MM.1S (cell line): ENCODE results near the gene BMERB1.

ENCODE experiments used
- EZH2 ChIP-seq: fragments of 300-600 bp; sonication (generic); optimal IDR thresholded peaks from 2 replicates; pipeline ENCODE3; 2017; ENCODE audit warnings: low read depth, mild to moderate bottlenecking, antibody characterized with exemption, low read length, mixed read lengths
- TF ChIP-seq, protein P1 (sequence below): fragments of 300-600 bp; sonication (generic); IDR thresholded peaks from 2 replicates; pipeline ENCODE4 v1.5.1; 2016; ENCODE audit warnings: antibody characterized with exemption, low read length, mixed read lengths

DNA sequence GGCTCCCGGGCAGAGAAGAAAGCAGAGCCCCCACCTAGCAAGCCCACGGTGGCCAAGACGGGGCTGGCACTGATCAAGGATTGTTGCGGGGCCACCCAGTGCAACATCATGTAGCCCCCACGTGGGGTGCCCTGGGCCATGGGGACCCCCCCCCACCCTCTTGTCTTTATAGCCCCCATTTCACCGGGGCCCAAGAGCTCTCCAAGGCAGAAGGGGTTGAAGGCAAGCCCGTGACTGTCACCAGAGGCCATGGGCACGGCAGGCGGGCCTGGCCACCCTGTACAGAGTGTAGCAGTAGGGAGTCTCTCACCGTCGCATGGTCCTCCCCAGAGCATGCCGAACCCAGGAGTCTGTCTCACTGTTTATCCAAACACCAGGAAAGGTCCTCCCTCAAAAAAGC, 152.3 kb downstream of the BMERB1 start:
- TF ChIP-seq, protein P1, sequence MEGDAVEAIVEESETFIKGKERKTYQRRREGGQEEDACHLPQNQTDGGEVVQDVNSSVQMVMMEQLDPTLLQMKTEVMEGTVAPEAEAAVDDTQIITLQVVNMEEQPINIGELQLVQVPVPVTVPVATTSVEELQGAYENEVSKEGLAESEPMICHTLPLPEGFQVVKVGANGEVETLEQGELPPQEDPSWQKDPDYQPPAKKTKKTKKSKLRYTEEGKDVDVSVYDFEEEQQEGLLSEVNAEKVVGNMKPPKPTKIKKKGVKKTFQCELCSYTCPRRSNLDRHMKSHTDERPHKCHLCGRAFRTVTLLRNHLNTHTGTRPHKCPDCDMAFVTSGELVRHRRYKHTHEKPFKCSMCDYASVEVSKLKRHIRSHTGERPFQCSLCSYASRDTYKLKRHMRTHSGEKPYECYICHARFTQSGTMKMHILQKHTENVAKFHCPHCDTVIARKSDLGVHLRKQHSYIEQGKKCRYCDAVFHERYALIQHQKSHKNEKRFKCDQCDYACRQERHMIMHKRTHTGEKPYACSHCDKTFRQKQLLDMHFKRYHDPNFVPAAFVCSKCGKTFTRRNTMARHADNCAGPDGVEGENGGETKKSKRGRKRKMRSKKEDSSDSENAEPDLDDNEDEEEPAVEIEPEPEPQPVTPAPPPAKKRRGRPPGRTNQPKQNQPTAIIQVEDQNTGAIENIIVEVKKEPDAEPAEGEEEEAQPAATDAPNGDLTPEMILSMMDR, result no peak
- TF ChIP-seq EZH2, result no peak
